GM23338 (cell line): Measurements from ENCODE around the gene LTBP4. TPM values are rescaled to one million over a fixed set of nuclear protein-coding genes. Genes with fewer than 3 reads are reported as not detected.

Source experiments
- ATAC-seq: fragments of 200-7000 bp; cut with Tn5 transposase; 3 replicates; pipeline ENCODE4 v1.9.1; 2020
- DNase-seq: peaks from one replicate; pipeline ENCODE4 v3.0.0-alpha.2; 2015; ENCODE audit warnings: low spot score
- H2AFZ ChIP-seq: fragments of 200-600 bp; sonication (generic); 2 replicates; pipeline ENCODE4 v1.8.0; 2016; ENCODE audit warnings: antibody characterized with exemption, mild to moderate bottlenecking, moderate library complexity
- H3F3A ChIP-seq: fragments of 200-600 bp; sonication (generic); replicated peaks from 2 replicates; pipeline ENCODE4 v1.8.0; 2017; ENCODE audit warnings: antibody characterized with exemption, mixed run types, low read depth
- H3K27ac ChIP-seq: fragments of 200-600 bp; sonication (generic); 2 replicates; pipeline ENCODE4 v1.6.1; 2016; ENCODE audit warnings: low read depth
- H3K27me3 ChIP-seq: fragments of 200-600 bp; sonication (generic); 2 replicates; pipeline ENCODE4 v1.8.0; 2016; ENCODE audit warnings: mild to moderate bottlenecking, mixed run types, moderate library complexity; ENCODE audit not compliant: insufficient read depth
- H3K36me3 ChIP-seq: fragments of 200-600 bp; sonication (generic); 2 replicates; pipeline ENCODE4 v1.8.0; 2016; ENCODE audit warnings: mild to moderate bottlenecking; ENCODE audit not compliant: insufficient read depth
- H3K4me1 ChIP-seq: fragments of 200-600 bp; sonication (generic); 2 replicates; pipeline ENCODE4 v1.8.0; 2016; ENCODE audit warnings: mild to moderate bottlenecking, moderate library complexity; ENCODE audit not compliant: insufficient read depth
- H3K4me2 ChIP-seq: fragments of 200-600 bp; sonication (generic); 2 replicates; pipeline ENCODE4 v1.7.1; 2017; ENCODE audit warnings: mixed run types
- H3K4me3 ChIP-seq: fragments of 200-600 bp; sonication (generic); 2 replicates; pipeline ENCODE4 v1.6.1; 2016; ENCODE audit warnings: mixed run types
- H3K79me2 ChIP-seq: fragments of 200-600 bp; sonication (generic); replicated peaks from 2 replicates; pipeline ENCODE4 v1.8.0; 2017; ENCODE audit warnings: mild to moderate bottlenecking; ENCODE audit not compliant: insufficient read depth
- H3K9me2 ChIP-seq: fragments of 200-600 bp; sonication (generic); 2 replicates; pipeline ENCODE4 v1.8.0; 2017; ENCODE audit not compliant: insufficient read depth
- H4K20me1 ChIP-seq: fragments of 200-600 bp; sonication (generic); replicated peaks from 2 replicates; pipeline ENCODE4 v1.8.0; 2017; ENCODE audit warnings: mild to moderate bottlenecking; ENCODE audit not compliant: insufficient read depth
- H3K27ac Mint-ChIP-seq: 2 replicates; pipeline ENCODE4 v1.8.0; 2020; ENCODE audit warnings: inconsistent platforms, mild to moderate bottlenecking, moderate library complexity, mixed read lengths
- H3K27me3 Mint-ChIP-seq: 3 replicates; pipeline ENCODE4 v1.8.0; 2022; ENCODE audit warnings: low read depth, mild to moderate bottlenecking, moderate library complexity, mixed read lengths, inconsistent platforms; ENCODE audit not compliant: insufficient read depth, poor library complexity
- H3K36me3 Mint-ChIP-seq: 3 replicates; pipeline ENCODE4 v1.8.0; 2021; ENCODE audit warnings: low read depth, mild to moderate bottlenecking, inconsistent platforms, moderate library complexity, mixed read lengths
- H3K4me1 Mint-ChIP-seq: 3 replicates; pipeline ENCODE4 v1.8.0; 2020; ENCODE audit warnings: mild to moderate bottlenecking, inconsistent platforms, mixed read lengths
- H3K4me3 Mint-ChIP-seq: 3 replicates; pipeline ENCODE4 v1.8.0; 2021; ENCODE audit warnings: moderate library complexity, mild to moderate bottlenecking, inconsistent platforms, mixed read lengths
- H3K9me3 Mint-ChIP-seq: 3 replicates; pipeline ENCODE4 v1.8.0; 2020; ENCODE audit warnings: moderate library complexity, mild to moderate bottlenecking, inconsistent platforms, mixed read lengths
- ETS1 ChIP-seq: IDR thresholded peaks from 2 replicates; pipeline ENCODE4 v1.6.1; 2016; ENCODE audit warnings: antibody characterized with exemption
- EZH2 ChIP-seq: fragments of 200-600 bp; sonication (generic); IDR thresholded peaks from one replicate; pipeline ENCODE4 v1.8.0; 2017; ENCODE audit warnings: antibody characterized with exemption, mild to moderate bottlenecking, low read depth; ENCODE audit not compliant: unreplicated experiment
- JUNB ChIP-seq: IDR thresholded peaks from one replicate; pipeline ENCODE4 v1.6.1; 2016; ENCODE audit warnings: antibody characterized with exemption; ENCODE audit not compliant: unreplicated experiment
- NANOG ChIP-seq: IDR thresholded peaks from 2 replicates; pipeline ENCODE4 v1.6.1; 2016; ENCODE audit warnings: antibody characterized with exemption, borderline replicate concordance
- STAT1 ChIP-seq: IDR thresholded peaks from one replicate; pipeline ENCODE4 v1.6.1; 2016; ENCODE audit warnings: antibody characterized with exemption; ENCODE audit not compliant: unreplicated experiment
- ZNF331 ChIP-seq: fragments of 250-450 bp; sonication (Bioruptor Pico); IDR thresholded peaks from 2 replicates; pipeline ENCODE4 v1.5.0; 2020; ENCODE audit warnings: low read depth, mild to moderate bottlenecking, moderate library complexity
- polyA plus RNA-seq: library from polyadenylated mRNA; unstranded; fragments of >200 nt; fragmentation: Nextera tagmentation; extraction: Ambion mirVana; gene quantifications from 2 replicates; pipeline ENCODE4 v1.2.1, GENCODE V29; 2016
- total RNA-seq: library from RNA; depleted of rRNA; stranded (reverse); fragments of >200 nt; shearing (Covaris generic); gene quantifications from 2 replicates; pipeline ENCODE4 v1.2.3, GENCODE V29; 2014
- TF ChIP-seq, protein P1 (sequence below): fragments of 250-450 bp; sonication (Bioruptor Pico); IDR thresholded peaks from 2 replicates; pipeline ENCODE4 v1.5.0; 2020; ENCODE audit warnings: mild to moderate bottlenecking, moderate library complexity
- TF ChIP-seq, protein P2 (sequence below), 2 experiments: fragments of 200-600 bp in 1 of 2; sonication (generic) in 1 of 2; conservative IDR thresholded peaks; 2 replicates each; pipeline versions ENCODE4 v1.5.1 to v1.6.1; 2016 to 2017; ENCODE audit warnings: antibody characterized with exemption in 2 of 2, low read depth in 2 of 2, mild to moderate bottlenecking in 2 of 2, moderate library complexity in 1 of 2
- TF ChIP-seq, protein P3 (sequence below): IDR thresholded peaks from one replicate; pipeline ENCODE4 v1.6.1; 2018; ENCODE audit warnings: antibody characterized with exemption; ENCODE audit not compliant: unreplicated experiment

The LTBP4 gene
- total and polyA plus RNA-seq, 2 experiments from 2014 or later: 50.3 to 65.0 TPM

GRCh38 chr19:40672573-40673299, 71.6 kb downstream of the LTBP4 start (continued):
- TF ChIP-seq, protein P1, sequence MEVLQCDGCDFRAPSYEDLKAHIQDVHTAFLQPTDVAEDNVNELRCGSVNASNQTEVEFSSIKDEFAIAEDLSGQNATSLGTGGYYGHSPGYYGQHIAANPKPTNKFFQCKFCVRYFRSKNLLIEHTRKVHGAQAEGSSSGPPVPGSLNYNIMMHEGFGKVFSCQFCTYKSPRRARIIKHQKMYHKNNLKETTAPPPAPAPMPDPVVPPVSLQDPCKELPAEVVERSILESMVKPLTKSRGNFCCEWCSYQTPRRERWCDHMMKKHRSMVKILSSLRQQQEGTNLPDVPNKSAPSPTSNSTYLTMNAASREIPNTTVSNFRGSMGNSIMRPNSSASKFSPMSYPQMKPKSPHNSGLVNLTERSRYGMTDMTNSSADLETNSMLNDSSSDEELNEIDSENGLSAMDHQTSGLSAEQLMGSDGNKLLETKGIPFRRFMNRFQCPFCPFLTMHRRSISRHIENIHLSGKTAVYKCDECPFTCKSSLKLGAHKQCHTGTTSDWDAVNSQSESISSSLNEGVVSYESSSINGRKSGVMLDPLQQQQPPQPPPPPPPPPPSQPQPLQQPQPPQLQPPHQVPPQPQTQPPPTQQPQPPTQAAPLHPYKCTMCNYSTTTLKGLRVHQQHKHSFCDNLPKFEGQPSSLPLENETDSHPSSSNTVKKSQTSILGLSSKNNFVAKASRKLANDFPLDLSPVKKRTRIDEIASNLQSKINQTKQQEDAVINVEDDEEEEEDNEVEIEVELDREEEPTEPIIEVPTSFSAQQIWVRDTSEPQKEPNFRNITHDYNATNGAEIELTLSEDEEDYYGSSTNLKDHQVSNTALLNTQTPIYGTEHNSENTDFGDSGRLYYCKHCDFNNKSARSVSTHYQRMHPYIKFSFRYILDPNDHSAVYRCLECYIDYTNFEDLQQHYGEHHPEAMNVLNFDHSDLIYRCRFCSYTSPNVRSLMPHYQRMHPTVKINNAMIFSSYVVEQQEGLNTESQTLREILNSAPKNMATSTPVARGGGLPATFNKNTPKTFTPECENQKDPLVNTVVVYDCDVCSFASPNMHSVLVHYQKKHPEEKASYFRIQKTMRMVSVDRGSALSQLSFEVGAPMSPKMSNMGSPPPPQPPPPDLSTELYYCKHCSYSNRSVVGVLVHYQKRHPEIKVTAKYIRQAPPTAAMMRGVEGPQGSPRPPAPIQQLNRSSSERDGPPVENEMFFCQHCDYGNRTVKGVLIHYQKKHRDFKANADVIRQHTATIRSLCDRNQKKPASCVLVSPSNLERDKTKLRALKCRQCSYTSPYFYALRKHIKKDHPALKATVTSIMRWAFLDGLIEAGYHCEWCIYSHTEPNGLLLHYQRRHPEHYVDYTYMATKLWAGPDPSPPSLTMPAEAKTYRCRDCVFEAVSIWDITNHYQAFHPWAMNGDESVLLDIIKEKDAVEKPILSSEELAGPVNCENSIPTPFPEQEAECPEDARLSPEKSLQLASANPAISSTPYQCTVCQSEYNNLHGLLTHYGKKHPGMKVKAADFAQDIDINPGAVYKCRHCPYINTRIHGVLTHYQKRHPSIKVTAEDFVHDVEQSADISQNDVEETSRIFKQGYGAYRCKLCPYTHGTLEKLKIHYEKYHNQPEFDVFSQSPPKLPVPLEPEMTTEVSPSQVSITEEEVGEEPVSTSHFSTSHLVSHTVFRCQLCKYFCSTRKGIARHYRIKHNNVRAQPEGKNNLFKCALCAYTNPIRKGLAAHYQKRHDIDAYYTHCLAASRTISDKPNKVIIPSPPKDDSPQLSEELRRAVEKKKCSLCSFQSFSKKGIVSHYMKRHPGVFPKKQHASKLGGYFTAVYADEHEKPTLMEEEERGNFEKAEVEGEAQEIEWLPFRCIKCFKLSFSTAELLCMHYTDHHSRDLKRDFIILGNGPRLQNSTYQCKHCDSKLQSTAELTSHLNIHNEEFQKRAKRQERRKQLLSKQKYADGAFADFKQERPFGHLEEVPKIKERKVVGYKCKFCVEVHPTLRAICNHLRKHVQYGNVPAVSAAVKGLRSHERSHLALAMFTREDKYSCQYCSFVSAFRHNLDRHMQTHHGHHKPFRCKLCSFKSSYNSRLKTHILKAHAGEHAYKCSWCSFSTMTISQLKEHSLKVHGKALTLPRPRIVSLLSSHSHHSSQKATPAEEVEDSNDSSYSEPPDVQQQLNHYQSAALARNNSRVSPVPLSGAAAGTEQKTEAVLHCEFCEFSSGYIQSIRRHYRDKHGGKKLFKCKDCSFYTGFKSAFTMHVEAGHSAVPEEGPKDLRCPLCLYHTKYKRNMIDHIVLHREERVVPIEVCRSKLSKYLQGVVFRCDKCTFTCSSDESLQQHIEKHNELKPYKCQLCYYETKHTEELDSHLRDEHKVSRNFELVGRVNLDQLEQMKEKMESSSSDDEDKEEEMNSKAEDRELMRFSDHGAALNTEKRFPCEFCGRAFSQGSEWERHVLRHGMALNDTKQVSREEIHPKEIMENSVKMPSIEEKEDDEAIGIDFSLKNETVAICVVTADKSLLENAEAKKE (CRISPR knock-in tag): no peak
- TF ChIP-seq, protein P2, sequence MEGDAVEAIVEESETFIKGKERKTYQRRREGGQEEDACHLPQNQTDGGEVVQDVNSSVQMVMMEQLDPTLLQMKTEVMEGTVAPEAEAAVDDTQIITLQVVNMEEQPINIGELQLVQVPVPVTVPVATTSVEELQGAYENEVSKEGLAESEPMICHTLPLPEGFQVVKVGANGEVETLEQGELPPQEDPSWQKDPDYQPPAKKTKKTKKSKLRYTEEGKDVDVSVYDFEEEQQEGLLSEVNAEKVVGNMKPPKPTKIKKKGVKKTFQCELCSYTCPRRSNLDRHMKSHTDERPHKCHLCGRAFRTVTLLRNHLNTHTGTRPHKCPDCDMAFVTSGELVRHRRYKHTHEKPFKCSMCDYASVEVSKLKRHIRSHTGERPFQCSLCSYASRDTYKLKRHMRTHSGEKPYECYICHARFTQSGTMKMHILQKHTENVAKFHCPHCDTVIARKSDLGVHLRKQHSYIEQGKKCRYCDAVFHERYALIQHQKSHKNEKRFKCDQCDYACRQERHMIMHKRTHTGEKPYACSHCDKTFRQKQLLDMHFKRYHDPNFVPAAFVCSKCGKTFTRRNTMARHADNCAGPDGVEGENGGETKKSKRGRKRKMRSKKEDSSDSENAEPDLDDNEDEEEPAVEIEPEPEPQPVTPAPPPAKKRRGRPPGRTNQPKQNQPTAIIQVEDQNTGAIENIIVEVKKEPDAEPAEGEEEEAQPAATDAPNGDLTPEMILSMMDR (conservative IDR thresholded peaks at IDR 0.05; ENCODE audit: low read depth in 2 of 2): no peak
- TF ChIP-seq STAT1: no peak

DNA sequence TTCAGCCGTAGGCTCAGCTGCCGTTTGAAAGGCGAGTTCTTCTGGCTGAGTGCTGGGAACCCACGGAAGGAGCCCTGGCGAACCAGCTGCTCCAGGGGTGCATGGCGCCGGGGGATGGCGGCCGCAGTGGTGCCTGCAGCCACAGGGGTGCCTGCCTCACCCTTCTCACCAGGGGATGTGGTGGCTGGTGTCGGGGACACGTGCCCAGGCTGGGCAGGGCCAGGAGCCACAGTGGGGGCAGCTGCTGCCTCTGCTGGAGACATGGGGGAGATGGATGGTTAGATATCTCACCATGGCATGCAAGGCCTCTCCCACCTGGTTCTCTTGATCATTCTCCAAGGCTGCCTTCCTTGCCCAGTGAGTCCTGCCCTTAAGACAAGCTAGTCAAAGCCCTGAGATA, 72.2 kb downstream of the LTBP4 start:
- Histone ChIP-seq H2AFZ (no peak overlapping the region), H3K27ac (no peak overlapping the region), H3K27me3 (no peaks in the 10 kb centered on the region), H3K9me2 (no peaks in the 10 kb centered on the region), H3K4me1 (no peaks in the 10 kb centered on the region), H3K4me2 (no peak overlapping the region), H3F3A (no peaks in the 10 kb centered on the region), H3K36me3 (peaks cover 15% of the 10 kb centered on the region; the same call in 1 of the 2 replicates), H4K20me1 (no peaks in the 10 kb centered on the region), H3K79me2 (no peaks in the 10 kb centered on the region), H3K4me3 (no peak overlapping the region)
- Mint-ChIP-seq H3K27ac (no peak overlapping the region), H3K9me3 (no peaks in the 10 kb centered on the region), H3K36me3 (peaks cover 43% of the 10 kb centered on the region), H3K27me3 (peaks cover 2% of the 10 kb centered on the region), H3K4me3 (no peak overlapping the region), H3K4me1 (no peaks in the 10 kb centered on the region)
- ATAC-seq (no peak), DNase-seq (no peak)
- TF ChIP-seq EZH2 (no peak), ZNF331 (no peak), ETS1 (no peak), JUNB (no peak), NANOG (no peak)
- TF ChIP-seq, protein P3, sequence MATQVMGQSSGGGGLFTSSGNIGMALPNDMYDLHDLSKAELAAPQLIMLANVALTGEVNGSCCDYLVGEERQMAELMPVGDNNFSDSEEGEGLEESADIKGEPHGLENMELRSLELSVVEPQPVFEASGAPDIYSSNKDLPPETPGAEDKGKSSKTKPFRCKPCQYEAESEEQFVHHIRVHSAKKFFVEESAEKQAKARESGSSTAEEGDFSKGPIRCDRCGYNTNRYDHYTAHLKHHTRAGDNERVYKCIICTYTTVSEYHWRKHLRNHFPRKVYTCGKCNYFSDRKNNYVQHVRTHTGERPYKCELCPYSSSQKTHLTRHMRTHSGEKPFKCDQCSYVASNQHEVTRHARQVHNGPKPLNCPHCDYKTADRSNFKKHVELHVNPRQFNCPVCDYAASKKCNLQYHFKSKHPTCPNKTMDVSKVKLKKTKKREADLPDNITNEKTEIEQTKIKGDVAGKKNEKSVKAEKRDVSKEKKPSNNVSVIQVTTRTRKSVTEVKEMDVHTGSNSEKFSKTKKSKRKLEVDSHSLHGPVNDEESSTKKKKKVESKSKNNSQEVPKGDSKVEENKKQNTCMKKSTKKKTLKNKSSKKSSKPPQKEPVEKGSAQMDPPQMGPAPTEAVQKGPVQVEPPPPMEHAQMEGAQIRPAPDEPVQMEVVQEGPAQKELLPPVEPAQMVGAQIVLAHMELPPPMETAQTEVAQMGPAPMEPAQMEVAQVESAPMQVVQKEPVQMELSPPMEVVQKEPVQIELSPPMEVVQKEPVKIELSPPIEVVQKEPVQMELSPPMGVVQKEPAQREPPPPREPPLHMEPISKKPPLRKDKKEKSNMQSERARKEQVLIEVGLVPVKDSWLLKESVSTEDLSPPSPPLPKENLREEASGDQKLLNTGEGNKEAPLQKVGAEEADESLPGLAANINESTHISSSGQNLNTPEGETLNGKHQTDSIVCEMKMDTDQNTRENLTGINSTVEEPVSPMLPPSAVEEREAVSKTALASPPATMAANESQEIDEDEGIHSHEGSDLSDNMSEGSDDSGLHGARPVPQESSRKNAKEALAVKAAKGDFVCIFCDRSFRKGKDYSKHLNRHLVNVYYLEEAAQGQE: no peak
